Amygdala (tissue), 56 donors: ENCODE data around the gene GNAT1.
"Not testable (repeated sequence)": the region's sequence is repeated elsewhere in the genome, so short reads cannot be mapped to it uniquely, and the experiment has no call there.

Source experiments
- DNase-seq, 56 donors: peaks; one replicate each; lab custom pipeline; 2025; lab: John Stamatoyannopoulos, UW

GNAT1 gene

GRCh38 chr3:50237133-50237651 is 45.8 kb downstream of the GNAT1 start:
- peak in 7 of 56 donors; percentile 14 to 51 (median 36) for DNase-seq

GRCh38 chr3:50237754-50238548 is 46.5 kb downstream of the GNAT1 start:
- peak in 47 of 56 donors; percentile 19 to 81 (median 58) for DNase-seq

- peak in 44 of 56 donors; percentile 6 to 86 (median 56) for DNase-seq
Observed at GRCh38 chr3:50238549-50239026, 47.2 kb downstream of the GNAT1 start.

- no peak for DNase-seq
Observed at GRCh38 chr3:50239649-50240048, 48.2 kb downstream of the GNAT1 start.

GRCh38 chr3:50241163-50241562 is 49.8 kb downstream of the GNAT1 start:
- peak in 3 of 56 donors; percentile 10 to 36 (median 11) for DNase-seq

- no peak for DNase-seq
Observed at GRCh38 chr3:50241713-50242380, 50.4 kb downstream of the GNAT1 start.

- no peak for DNase-seq
Observed at GRCh38 chr3:50242381-50242770, 51.0 kb downstream of the GNAT1 start.

- peak in 20 of 56 donors; percentile 17 to 58 (median 35) for DNase-seq
Observed at GRCh38 chr3:50242851-50243542, 51.6 kb downstream of the GNAT1 start.

- no peak for DNase-seq
Observed at GRCh38 chr3:50243543-50243895, 52.1 kb downstream of the GNAT1 start.

- not testable (repeated sequence) for DNase-seq
Observed at GRCh38 chr3:50244813-50245212, 53.4 kb downstream of the GNAT1 start.

- DNase-seq: no peak
Observed at GRCh38 chr3:50245251-50245745, 53.9 kb downstream of the GNAT1 start.

- DNase-seq: peak in 55 of 56 donors; percentile 32 to 92 (median 75)
Observed at GRCh38 chr3:50245831-50246516, 54.6 kb downstream of the GNAT1 start.

- DNase-seq: no peak
Observed at GRCh38 chr3:50246517-50246954, 55.1 kb downstream of the GNAT1 start.
